ENCODE results near the gene KLHL17. TPM values are rescaled to one million over a fixed set of nuclear protein-coding genes. Genes with fewer than 3 reads are reported as not detected.

The KLHL17 gene
- total and polyA plus RNA-seq, 4 donors = 0.98 to 5.4 (median 2.1) TPM

DNA sequence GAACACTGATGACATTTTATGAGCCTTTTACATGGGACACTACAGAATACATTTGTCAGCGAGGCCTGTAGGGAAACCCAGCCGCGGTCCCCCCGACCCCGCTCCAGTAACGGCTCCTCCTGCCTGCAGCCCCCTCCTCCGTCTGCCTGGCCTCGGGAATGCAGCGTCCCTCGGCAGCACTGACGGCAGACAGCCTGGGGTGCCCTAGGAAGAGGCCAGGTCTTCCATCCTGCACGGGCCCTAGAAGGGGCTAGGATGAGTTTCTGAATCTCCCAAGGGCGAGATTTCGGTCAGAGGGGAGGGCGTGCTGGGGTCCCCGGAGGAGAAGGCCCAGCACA is 28.2 kb upstream of the KLHL17 start:
- Histone ChIP-seq H3K27ac (ENCODE audit: low read depth in 1 of 2, low read length in 2 of 2) (no peak overlapping the region), H3K36me3 (ENCODE audit: control insufficient read depth in 4 of 4, insufficient read depth in 3 of 4, low read depth in 1 of 4, low read length in 3 of 4) (no peaks in the 10 kb centered on the region), H3K9ac (ENCODE audit: low read depth in 1 of 2, low read length in 2 of 2) (no peak overlapping the region), H3K4me3 (ENCODE audit: low read depth in 1 of 3, low read length in 3 of 3) (no peak overlapping the region), H3K9me3 (ENCODE audit: control insufficient read depth in 4 of 4, low read length in 3 of 4) (no peaks in the 10 kb centered on the region), H3K27me3 (ENCODE audit: control insufficient read depth in 4 of 4, insufficient read depth in 4 of 4, low read length in 3 of 4) (peaks cover 0 to 4% (median 0%) of the 10 kb centered on the region in 4 donors), H3K4me1 (ENCODE audit: control insufficient read depth in 4 of 4, insufficient read depth in 4 of 4, low read length in 3 of 4) (peaks cover 0 to 23% (median 8%) of the 10 kb centered on the region in 4 donors)
- WGBS = 69% methylated on average over 16 of the region's 16 CpGs
- no peak for DNase-seq (ENCODE audit: low spot score)
- TF ChIP-seq NR2F2 (IDR thresholded peaks at IDR 0.05) (no peak), FOXA2 (IDR thresholded peaks at IDR 0.05) (no peak), YY1 (IDR thresholded peaks at IDR 0.05) (no peak), HNF4A (conservative IDR thresholded peaks at IDR 0.05) (no peak), RAD21 (IDR thresholded peaks at IDR 0.05) (no peak), RXRA (IDR thresholded peaks at IDR 0.05) (no peak), FOXA1 (IDR thresholded peaks at IDR 0.05) (no peak), HNF4G (IDR thresholded peaks at IDR 0.05) (no peak), GABPA (IDR thresholded peaks at IDR 0.05 in 1 of 2, conservative IDR thresholded peaks at IDR 0.05 in 1 of 2) (no peak), TAF1 (conservative IDR thresholded peaks at IDR 0.05) (no peak), SP1 (IDR thresholded peaks at IDR 0.05) (no peak), ATF3 (IDR thresholded peaks at IDR 0.05) (no peak)
- TF ChIP-seq, protein P1, sequence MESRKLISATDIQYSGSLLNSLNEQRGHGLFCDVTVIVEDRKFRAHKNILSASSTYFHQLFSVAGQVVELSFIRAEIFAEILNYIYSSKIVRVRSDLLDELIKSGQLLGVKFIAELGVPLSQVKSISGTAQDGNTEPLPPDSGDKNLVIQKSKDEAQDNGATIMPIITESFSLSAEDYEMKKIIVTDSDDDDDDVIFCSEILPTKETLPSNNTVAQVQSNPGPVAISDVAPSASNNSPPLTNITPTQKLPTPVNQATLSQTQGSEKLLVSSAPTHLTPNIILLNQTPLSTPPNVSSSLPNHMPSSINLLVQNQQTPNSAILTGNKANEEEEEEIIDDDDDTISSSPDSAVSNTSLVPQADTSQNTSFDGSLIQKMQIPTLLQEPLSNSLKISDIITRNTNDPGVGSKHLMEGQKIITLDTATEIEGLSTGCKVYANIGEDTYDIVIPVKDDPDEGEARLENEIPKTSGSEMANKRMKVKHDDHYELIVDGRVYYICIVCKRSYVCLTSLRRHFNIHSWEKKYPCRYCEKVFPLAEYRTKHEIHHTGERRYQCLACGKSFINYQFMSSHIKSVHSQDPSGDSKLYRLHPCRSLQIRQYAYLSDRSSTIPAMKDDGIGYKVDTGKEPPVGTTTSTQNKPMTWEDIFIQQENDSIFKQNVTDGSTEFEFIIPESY (IDR thresholded peaks at IDR 0.05) = no peak
- TF ChIP-seq, protein P2, sequence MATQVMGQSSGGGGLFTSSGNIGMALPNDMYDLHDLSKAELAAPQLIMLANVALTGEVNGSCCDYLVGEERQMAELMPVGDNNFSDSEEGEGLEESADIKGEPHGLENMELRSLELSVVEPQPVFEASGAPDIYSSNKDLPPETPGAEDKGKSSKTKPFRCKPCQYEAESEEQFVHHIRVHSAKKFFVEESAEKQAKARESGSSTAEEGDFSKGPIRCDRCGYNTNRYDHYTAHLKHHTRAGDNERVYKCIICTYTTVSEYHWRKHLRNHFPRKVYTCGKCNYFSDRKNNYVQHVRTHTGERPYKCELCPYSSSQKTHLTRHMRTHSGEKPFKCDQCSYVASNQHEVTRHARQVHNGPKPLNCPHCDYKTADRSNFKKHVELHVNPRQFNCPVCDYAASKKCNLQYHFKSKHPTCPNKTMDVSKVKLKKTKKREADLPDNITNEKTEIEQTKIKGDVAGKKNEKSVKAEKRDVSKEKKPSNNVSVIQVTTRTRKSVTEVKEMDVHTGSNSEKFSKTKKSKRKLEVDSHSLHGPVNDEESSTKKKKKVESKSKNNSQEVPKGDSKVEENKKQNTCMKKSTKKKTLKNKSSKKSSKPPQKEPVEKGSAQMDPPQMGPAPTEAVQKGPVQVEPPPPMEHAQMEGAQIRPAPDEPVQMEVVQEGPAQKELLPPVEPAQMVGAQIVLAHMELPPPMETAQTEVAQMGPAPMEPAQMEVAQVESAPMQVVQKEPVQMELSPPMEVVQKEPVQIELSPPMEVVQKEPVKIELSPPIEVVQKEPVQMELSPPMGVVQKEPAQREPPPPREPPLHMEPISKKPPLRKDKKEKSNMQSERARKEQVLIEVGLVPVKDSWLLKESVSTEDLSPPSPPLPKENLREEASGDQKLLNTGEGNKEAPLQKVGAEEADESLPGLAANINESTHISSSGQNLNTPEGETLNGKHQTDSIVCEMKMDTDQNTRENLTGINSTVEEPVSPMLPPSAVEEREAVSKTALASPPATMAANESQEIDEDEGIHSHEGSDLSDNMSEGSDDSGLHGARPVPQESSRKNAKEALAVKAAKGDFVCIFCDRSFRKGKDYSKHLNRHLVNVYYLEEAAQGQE (IDR thresholded peaks at IDR 0.05) = no peak

- Histone ChIP-seq H3K27ac (ENCODE audit: low read depth in 1 of 2, low read length in 2 of 2) (no peak overlapping the region), H3K9ac (ENCODE audit: low read depth in 1 of 2, low read length in 2 of 2) (no peak overlapping the region), H3K36me3 (ENCODE audit: control insufficient read depth in 4 of 4, insufficient read depth in 3 of 4, low read depth in 1 of 4, low read length in 3 of 4) (no peaks in the 10 kb centered on the region), H3K4me3 (ENCODE audit: low read depth in 1 of 3, low read length in 3 of 3) (no peak overlapping the region), H3K4me1 (ENCODE audit: control insufficient read depth in 4 of 4, insufficient read depth in 4 of 4, low read length in 3 of 4) (peaks cover 0 to 23% (median 8%) of the 10 kb centered on the region in 4 donors), H3K27me3 (ENCODE audit: control insufficient read depth in 4 of 4, insufficient read depth in 4 of 4, low read length in 3 of 4) (peaks cover 0 to 4% (median 0%) of the 10 kb centered on the region in 4 donors), H3K9me3 (ENCODE audit: control insufficient read depth in 4 of 4, low read length in 3 of 4) (no peaks in the 10 kb centered on the region)
- no peak for TF ChIP-seq TAF1 (conservative IDR thresholded peaks at IDR 0.05)
- no peak for TF ChIP-seq NR2F2 (IDR thresholded peaks at IDR 0.05)
- no peak for TF ChIP-seq YY1 (IDR thresholded peaks at IDR 0.05)
- TF ChIP-seq, protein P3, sequence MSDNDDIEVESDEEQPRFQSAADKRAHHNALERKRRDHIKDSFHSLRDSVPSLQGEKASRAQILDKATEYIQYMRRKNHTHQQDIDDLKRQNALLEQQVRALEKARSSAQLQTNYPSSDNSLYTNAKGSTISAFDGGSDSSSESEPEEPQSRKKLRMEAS (IDR thresholded peaks at IDR 0.05) = no peak
- TF ChIP-seq FOXA1 (IDR thresholded peaks at IDR 0.05) = no peak
- TF ChIP-seq, protein P2 (IDR thresholded peaks at IDR 0.05) = no peak
- TF ChIP-seq SP1 (IDR thresholded peaks at IDR 0.05) = no peak
- no peak for TF ChIP-seq RXRA (IDR thresholded peaks at IDR 0.05)
- TF ChIP-seq, protein P1 (IDR thresholded peaks at IDR 0.05) = no peak
- no peak for TF ChIP-seq GABPA (IDR thresholded peaks at IDR 0.05 in 1 of 2, conservative IDR thresholded peaks at IDR 0.05 in 1 of 2)
- no peak for TF ChIP-seq JUND (IDR thresholded peaks at IDR 0.05)
- TF ChIP-seq EGR1 (IDR thresholded peaks at IDR 0.05; ENCODE audit: low read depth in 2 of 2) = no peak
- TF ChIP-seq RAD21 (IDR thresholded peaks at IDR 0.05) = no peak
- TF ChIP-seq FOXA2 (IDR thresholded peaks at IDR 0.05) = no peak
- TF ChIP-seq HNF4G (IDR thresholded peaks at IDR 0.05) = no peak
- DNase-seq (ENCODE audit: low spot score) = no peak
- 76% methylated on average over 25 of the region's 25 CpGs for WGBS
Measured at GRCh38 chr1:932776-933602, 27.4 kb upstream of the KLHL17 start.
